ENCODE results near the gene MYLK2. TPM values are rescaled to one million over a fixed set of nuclear protein-coding genes. Genes with fewer than 3 reads are reported as not detected.

MYLK2 gene
- 0.13 and 0.19 TPM in 2 replicates for total RNA-seq

DNA sequence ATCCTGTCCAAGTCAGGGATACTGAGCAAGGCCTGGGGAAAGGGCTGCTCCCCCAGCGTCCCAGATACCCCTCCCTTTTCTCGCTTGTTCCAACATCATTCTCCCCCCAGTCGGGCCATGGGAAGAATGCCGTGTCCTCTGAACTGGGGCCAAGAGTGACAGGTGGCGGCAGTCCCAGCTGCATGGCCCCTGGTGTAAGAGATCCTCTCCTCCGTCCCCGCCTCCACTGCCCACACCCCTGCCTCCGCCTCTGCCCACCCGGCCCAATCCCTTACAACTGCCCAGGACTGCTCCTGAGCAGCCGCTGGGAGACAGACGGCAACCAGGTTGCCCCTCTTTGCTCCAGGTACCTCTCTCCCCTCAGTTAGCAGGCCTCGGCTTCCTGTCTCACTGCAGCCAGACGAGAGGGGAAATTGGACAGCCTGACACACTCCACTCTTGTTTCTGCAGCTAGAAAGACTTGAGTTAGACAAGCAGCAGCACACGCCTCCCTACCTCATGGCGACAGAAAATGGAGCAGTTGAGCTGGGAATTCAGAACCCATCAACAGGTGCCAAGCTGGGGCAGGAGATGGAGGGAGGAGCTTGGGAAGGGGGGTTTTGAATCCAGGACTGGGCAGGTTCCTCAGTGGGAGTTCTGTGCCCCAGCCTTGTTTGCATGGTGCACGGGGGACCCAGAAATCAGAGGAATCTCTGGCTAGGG, at the start of gene MYLK2:
TSS of gene MYLK2 (plus strand) at position 274 of the 702 bp plus-strand sequence. CDS start at position 499, 225 bp downstream.

DNA sequence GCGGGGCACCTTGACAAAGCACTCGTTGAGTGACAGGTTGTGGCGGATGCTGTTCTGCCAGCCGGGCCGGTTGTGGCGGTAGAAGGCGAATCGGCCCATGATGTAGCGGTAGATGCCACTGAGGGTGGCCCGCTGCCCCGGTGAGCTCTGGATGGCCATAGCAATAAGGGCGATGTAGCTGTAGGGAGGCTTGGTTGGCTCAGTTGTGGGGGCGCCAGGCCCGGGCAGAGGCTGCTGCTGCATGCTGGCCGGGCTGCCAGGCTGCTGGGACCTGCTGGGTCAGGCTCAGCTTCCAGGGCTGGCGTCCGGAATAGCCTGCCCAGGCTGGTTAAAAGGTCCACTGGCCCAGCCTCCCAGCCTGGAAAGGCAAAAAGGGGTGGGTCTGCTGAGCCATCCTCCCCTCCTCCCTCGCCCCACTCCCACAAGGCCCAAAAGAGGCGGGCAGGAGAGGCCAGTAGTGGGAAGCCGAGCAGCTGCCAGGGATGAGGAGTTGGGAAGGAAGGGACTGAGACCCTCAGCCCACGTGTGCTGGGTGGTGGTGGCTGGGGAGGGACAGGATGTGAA, 26.2 kb downstream of the MYLK2 start, which contains the start of gene FOXS1:
TSS of gene FOXS1 (minus strand) at position 305 of the 564 bp plus-strand sequence. CDS start at position 243, 62 bp downstream.

DNA sequence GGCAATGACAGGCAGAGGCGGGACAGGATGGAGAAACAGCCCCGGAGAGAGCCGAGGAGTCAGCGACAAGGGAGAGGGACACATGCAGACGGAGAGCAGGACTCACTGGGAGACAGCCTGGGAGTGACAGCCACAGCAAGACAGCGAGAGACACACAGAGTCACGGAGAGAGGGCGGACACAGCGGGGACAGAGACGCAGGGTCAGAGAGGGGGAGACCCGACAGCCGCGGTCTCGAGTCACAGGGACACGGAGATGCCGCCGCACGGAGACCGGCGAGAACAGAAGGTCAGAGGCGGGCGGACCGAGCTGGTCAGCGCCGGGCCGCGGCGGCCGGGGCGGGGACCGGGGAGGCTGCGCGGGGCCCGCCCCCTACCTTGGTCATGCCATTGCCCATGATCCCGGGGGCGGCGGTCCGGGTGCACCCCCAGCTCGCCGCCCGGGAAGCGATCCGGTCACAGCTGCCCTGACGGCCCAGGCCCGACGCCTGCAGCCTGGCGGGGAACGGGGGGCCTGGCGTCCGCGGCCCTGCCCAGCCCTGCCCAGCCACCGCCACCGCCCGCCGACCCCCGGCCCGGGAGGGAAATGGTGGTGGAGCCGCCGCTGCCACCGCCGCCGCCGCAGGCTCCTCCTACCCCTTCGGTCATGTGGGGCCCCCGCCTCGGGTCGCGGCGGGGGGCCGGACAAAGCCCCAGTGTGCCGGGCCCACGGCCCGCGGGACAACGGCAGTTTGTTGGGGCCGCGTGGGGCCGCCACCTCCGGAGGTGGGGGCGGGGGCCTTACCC, 51.0 kb downstream of the MYLK2 start, which contains the start of the genes DUSP15 and TTLL9:
TSS of gene DUSP15 (minus strand) at position 586 of the 784 bp plus-strand sequence. CDS start at position 396, 190 bp downstream.
TSS of gene TTLL9 (plus strand) at position 693 of the 784 bp plus-strand sequence. CDS start 493 bp downstream, outside the sequence.

Other genes with a start within 250 kb of the MYLK2 start
- 189 and 395 TPM in 2 replicates for gene ID1, start 214.1 kb upstream of the MYLK2 start, total RNA-seq
- not detected in 2 replicates for gene COX4I2, start 181.4 kb upstream of the MYLK2 start, total RNA-seq
- 75.4 and 101 TPM in 2 replicates for gene BCL2L1, start 96.5 kb upstream of the MYLK2 start, total RNA-seq
- 37.1 and 41.0 TPM in 2 replicates for gene TPX2, start 80.1 kb upstream of the MYLK2 start, total RNA-seq
- gene FOXS1, start 26.2 kb downstream of the MYLK2 start, total RNA-seq: 8.9 and 15.7 TPM in 2 replicates
- 1.6 and 2.5 TPM in 2 replicates for gene DUSP15, start 51.2 kb downstream of the MYLK2 start, total RNA-seq
- 0.06 and 0.13 TPM in 2 replicates for gene TTLL9, start 51.3 kb downstream of the MYLK2 start, total RNA-seq
- gene PDRG1, start 132.7 kb downstream of the MYLK2 start, total RNA-seq: 4.8 and 5.3 TPM in 2 replicates
- gene XKR7, start 148.8 kb downstream of the MYLK2 start, total RNA-seq: not detected in 2 replicates
- gene CCM2L, start 191.1 kb downstream of the MYLK2 start, total RNA-seq: 0.37 and 0.53 TPM in 2 replicates
- not detected in 2 replicates for gene HCK, start 232.9 kb downstream of the MYLK2 start, total RNA-seq

Data from aortic smooth muscle cell (primary cell).